MCF 10A (cell line): ENCODE measurements around the gene NUDT11. TPM values are rescaled to one million over a fixed set of nuclear protein-coding genes. Genes with fewer than 3 reads are reported as not detected.

Experiments
- BruUV-seq: library from RNA; stranded (reverse); fragments of 400-500 nt; replicated peaks from 2 replicates; lab custom pipeline; 2021; lab: Mats Ljungman, UMichigan
- CTCF ChIA-PET: fragments of 300-600 bp; sonication (Branson Sonifier 250); formaldehyde crosslinking; extraction: SDS; loops from one replicate; lab custom pipeline; 2021; ENCODE audit warnings: antibody characterized with exemption, inconsistent platforms; lab: Yijun Ruan, JAX
- POLR2A ChIA-PET: fragments of 300-600, 350-650 bp; sonication (Branson Sonifier 250); formaldehyde crosslinking; extraction: SDS; loops from one replicate; lab custom pipeline; 2020; ENCODE audit warnings: antibody characterized with exemption, inconsistent platforms; lab: Yijun Ruan, JAX
- DNase-seq: peaks from one replicate; pipeline ENCODE4 v3.0.0-alpha.2; 2018; ENCODE audit not compliant: unreplicated experiment
- H3K27ac Mint-ChIP-seq: one replicate; pipeline ENCODE4 v1.8.0; 2022; ENCODE audit warnings: mild to moderate bottlenecking, low read depth, mixed read lengths; ENCODE audit not compliant: unreplicated experiment
- H3K27me3 Mint-ChIP-seq: one replicate; pipeline ENCODE4 v1.8.0; 2022; ENCODE audit warnings: mixed read lengths; ENCODE audit not compliant: insufficient read depth, unreplicated experiment
- H3K36me3 Mint-ChIP-seq: one replicate; pipeline ENCODE4 v1.8.0; 2022; ENCODE audit warnings: mild to moderate bottlenecking, moderate library complexity, mixed read lengths; ENCODE audit not compliant: insufficient read depth, unreplicated experiment
- H3K4me1 Mint-ChIP-seq: one replicate; pipeline ENCODE4 v1.8.0; 2022; ENCODE audit warnings: mixed read lengths; ENCODE audit not compliant: insufficient read depth, unreplicated experiment
- H3K4me3 Mint-ChIP-seq: one replicate; pipeline ENCODE4 v1.8.0; 2022; ENCODE audit warnings: mild to moderate bottlenecking, moderate library complexity, mixed read lengths; ENCODE audit not compliant: unreplicated experiment
- H3K9me3 Mint-ChIP-seq: one replicate; pipeline ENCODE4 v1.8.0; 2022; ENCODE audit warnings: mixed read lengths; ENCODE audit not compliant: unreplicated experiment
- intact Hi-C: fragments of 100-400 bp; cut with micrococcal nuclease; formaldehyde crosslinking; loops from 2 replicates; pipeline ENCODE4 v1.14.1; 2022
- total RNA-seq: library from RNA; stranded (reverse); gene quantifications from 2 replicates; pipeline ENCODE4 v1.2.3, GENCODE V29; 2022
- TF ChIP-seq, protein P1 (sequence below): fragments of 200-600 bp; IDR thresholded peaks from one replicate; pipeline ENCODE4 v1.8.0; 2022; ENCODE audit warnings: antibody characterized with exemption, mild to moderate bottlenecking; ENCODE audit not compliant: unreplicated experiment

Gene NUDT11
- total RNA-seq, 1 experiment from 2014 or later = 1.9 TPM

DNA sequence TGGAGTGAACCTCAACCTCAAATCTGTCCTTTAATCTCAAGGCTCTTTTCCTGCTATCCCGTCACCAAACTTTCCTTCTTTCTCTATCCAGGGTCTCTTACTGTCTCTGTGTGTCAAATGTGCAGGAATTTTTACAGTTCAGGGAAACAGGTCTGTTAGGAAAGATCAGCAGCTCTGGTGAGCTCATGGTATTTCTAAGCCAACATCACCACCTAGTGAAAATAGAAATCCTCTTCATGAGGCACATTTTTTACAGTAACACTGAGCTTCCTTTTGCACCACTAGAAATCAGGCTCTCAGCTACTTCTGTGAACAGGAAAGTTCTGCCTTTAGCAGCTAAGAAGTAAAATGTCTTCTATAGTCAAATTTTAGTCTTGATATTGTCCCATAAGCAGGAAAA, 39.6 kb downstream of the NUDT11 start:
- H3K9me3 Mint-ChIP-seq = no peaks in the 10 kb centered on the region
- no TSS peak for BruUV-seq
- no peak overlapping the region for H3K27ac Mint-ChIP-seq
- intact Hi-C loops = loop anchor here (5.0 kb wide), 1 partner anchor 310 kb away; no protein-coding TSS in a partner anchor
- ChIA-PET POLR2A (no interaction called here), CTCF (interaction anchor here (0.6 to 5.4 kb wide), 8 partner anchors 10 to 858 kb away, joined by 3 to 43 read pairs (median 4); no protein-coding TSS in a partner anchor)
- H3K4me3 Mint-ChIP-seq = no peak overlapping the region
- peak; percentile 6 for DNase-seq
- peaks cover 57% of the 10 kb centered on the region for H3K27me3 Mint-ChIP-seq
- TF ChIP-seq, protein P1, sequence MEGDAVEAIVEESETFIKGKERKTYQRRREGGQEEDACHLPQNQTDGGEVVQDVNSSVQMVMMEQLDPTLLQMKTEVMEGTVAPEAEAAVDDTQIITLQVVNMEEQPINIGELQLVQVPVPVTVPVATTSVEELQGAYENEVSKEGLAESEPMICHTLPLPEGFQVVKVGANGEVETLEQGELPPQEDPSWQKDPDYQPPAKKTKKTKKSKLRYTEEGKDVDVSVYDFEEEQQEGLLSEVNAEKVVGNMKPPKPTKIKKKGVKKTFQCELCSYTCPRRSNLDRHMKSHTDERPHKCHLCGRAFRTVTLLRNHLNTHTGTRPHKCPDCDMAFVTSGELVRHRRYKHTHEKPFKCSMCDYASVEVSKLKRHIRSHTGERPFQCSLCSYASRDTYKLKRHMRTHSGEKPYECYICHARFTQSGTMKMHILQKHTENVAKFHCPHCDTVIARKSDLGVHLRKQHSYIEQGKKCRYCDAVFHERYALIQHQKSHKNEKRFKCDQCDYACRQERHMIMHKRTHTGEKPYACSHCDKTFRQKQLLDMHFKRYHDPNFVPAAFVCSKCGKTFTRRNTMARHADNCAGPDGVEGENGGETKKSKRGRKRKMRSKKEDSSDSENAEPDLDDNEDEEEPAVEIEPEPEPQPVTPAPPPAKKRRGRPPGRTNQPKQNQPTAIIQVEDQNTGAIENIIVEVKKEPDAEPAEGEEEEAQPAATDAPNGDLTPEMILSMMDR = no peak
- no peaks in the 10 kb centered on the region for H3K4me1 Mint-ChIP-seq
- H3K36me3 Mint-ChIP-seq = no peaks in the 10 kb centered on the region

DNA sequence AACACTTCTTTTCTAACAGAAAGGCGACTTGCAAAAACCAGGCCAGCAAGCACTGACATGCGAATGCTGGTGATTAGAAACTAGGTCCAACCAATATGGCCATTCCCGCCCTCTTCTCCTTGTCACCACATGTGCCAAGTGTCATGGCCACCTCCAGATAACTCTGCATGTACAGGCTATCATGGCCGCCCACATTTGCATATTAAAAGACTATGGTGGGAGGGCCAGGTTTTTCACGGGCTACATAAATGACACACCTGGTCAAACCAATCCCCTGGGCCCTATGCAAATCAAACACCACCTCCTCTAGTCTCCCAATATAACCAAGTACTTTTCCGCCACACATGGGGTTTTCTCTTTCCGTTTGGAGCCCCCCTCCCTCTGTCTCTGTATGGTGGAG, 40.1 kb downstream of the NUDT11 start:
- Mint-ChIP-seq H3K27ac (no peak overlapping the region), H3K4me1 (no peaks in the 10 kb centered on the region), H3K36me3 (no peaks in the 10 kb centered on the region), H3K27me3 (peaks cover 57% of the 10 kb centered on the region), H3K9me3 (no peaks in the 10 kb centered on the region), H3K4me3 (no peak overlapping the region)
- TF ChIP-seq, protein P1 = no peak
- ChIA-PET CTCF (interaction anchor here (0.7 to 2.0 kb wide), 6 partner anchors 9 to 857 kb away, joined by 3 to 9 read pairs (median 4); no protein-coding TSS in a partner anchor), POLR2A (no interaction called here)
- no TSS peak for BruUV-seq
- intact Hi-C loops = loop anchor here (5.0 kb wide), 1 partner anchor 309 kb away; no protein-coding TSS in a partner anchor
- DNase-seq = no peak

DNA sequence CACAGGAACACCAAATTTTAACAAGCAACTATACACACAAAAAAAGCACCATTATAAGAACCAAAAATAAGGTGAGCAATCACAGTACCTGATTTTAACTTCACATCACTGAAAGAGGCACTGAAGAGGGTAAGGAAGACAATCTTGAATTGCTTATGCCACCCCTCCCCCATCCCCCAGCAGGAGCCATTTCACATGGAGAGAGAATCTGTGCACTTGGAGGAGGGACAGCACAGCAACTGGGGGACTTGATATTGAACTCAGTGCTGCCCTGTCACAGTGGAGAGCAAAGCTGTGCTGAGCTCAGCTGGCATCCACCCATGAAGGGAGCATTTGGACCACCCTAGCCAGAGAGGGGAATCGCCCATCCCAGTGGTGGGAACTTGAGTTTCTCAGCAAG, 56.0 kb downstream of the NUDT11 start:
- no peaks in the 10 kb centered on the region for H3K4me1 Mint-ChIP-seq
- H3K27ac Mint-ChIP-seq = no peak overlapping the region
- TF ChIP-seq, protein P1 = no peak
- no TSS peak for BruUV-seq
- DNase-seq = no peak
- intact Hi-C loops = no loop called here
- peaks cover 58% of the 10 kb centered on the region for H3K27me3 Mint-ChIP-seq
- H3K36me3 Mint-ChIP-seq = no peaks in the 10 kb centered on the region
- POLR2A ChIA-PET = no interaction called here
- peaks cover 21% of the 10 kb centered on the region for H3K9me3 Mint-ChIP-seq
- H3K4me3 Mint-ChIP-seq = no peak overlapping the region
- CTCF ChIA-PET = interaction anchor here (0.5 to 0.7 kb wide), 2 partner anchors 21 to 39 kb away, joined by 3 read pairs; no protein-coding TSS in a partner anchor

Other genes starting within 250 kb of the NUDT11 start
- not detected in 2 replicates for gene NUDT10, start 163.8 kb downstream of the NUDT11 start, total RNA-seq
- gene CENPVL3, start 122.3 kb upstream of the NUDT11 start, total RNA-seq = not detected in 2 replicates
- gene CENPVL2, start 186.2 kb upstream of the NUDT11 start, total RNA-seq = not detected in 2 replicates
- gene CENPVL1, start 213.9 kb upstream of the NUDT11 start, total RNA-seq = not detected in 2 replicates
- not detected in 2 replicates for gene GSPT2, start 246.8 kb upstream of the NUDT11 start, total RNA-seq